Measurements from ENCODE around the gene FBXO48.

DNA sequence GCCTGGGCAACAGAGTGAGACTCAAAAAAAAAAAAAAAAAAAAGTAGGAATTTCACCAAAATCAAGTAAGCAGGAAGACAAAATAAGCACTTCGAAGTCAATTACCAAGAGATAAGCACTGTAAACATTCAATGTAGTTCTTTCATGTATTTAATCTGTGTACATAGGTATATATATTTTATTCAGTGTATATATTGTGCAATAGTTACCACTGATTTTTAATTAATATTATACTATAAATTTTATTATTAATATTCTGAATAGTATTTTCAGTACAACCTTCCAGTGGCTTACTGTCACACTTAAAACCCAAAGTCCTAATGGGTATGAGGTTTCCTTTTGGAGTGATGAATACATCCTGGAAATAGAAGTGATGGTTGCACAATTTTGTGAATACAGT, 9.4 kb upstream of the FBXO48 start:
- TF ChIP-seq, protein P1, sequence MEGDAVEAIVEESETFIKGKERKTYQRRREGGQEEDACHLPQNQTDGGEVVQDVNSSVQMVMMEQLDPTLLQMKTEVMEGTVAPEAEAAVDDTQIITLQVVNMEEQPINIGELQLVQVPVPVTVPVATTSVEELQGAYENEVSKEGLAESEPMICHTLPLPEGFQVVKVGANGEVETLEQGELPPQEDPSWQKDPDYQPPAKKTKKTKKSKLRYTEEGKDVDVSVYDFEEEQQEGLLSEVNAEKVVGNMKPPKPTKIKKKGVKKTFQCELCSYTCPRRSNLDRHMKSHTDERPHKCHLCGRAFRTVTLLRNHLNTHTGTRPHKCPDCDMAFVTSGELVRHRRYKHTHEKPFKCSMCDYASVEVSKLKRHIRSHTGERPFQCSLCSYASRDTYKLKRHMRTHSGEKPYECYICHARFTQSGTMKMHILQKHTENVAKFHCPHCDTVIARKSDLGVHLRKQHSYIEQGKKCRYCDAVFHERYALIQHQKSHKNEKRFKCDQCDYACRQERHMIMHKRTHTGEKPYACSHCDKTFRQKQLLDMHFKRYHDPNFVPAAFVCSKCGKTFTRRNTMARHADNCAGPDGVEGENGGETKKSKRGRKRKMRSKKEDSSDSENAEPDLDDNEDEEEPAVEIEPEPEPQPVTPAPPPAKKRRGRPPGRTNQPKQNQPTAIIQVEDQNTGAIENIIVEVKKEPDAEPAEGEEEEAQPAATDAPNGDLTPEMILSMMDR (conservative IDR thresholded peaks at IDR 0.05 in 1 of 2, IDR thresholded peaks at IDR 0.05 in 1 of 2; ENCODE audit: low read depth in 1 of 2, low read length in 2 of 2): no peak
- no peak for TF ChIP-seq EZH2 (IDR thresholded peaks at IDR 0.05; ENCODE audit: low read length, missing control alignments)

All from fibroblast of lung (primary cell).